Measurements from ENCODE around the gene SH3RF3.

GRCh38 chr2:109421101-109421500 is 292.1 kb downstream of the SH3RF3 start:
- TF ChIP-seq RAD21 (IDR thresholded peaks at IDR 0.05; ENCODE audit: low read length) = no peak
- no peak for TF ChIP-seq CTCF (IDR thresholded peaks at IDR 0.05)
- TF ChIP-seq, protein P1, sequence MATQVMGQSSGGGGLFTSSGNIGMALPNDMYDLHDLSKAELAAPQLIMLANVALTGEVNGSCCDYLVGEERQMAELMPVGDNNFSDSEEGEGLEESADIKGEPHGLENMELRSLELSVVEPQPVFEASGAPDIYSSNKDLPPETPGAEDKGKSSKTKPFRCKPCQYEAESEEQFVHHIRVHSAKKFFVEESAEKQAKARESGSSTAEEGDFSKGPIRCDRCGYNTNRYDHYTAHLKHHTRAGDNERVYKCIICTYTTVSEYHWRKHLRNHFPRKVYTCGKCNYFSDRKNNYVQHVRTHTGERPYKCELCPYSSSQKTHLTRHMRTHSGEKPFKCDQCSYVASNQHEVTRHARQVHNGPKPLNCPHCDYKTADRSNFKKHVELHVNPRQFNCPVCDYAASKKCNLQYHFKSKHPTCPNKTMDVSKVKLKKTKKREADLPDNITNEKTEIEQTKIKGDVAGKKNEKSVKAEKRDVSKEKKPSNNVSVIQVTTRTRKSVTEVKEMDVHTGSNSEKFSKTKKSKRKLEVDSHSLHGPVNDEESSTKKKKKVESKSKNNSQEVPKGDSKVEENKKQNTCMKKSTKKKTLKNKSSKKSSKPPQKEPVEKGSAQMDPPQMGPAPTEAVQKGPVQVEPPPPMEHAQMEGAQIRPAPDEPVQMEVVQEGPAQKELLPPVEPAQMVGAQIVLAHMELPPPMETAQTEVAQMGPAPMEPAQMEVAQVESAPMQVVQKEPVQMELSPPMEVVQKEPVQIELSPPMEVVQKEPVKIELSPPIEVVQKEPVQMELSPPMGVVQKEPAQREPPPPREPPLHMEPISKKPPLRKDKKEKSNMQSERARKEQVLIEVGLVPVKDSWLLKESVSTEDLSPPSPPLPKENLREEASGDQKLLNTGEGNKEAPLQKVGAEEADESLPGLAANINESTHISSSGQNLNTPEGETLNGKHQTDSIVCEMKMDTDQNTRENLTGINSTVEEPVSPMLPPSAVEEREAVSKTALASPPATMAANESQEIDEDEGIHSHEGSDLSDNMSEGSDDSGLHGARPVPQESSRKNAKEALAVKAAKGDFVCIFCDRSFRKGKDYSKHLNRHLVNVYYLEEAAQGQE (IDR thresholded peaks at IDR 0.05; ENCODE audit: low read depth, low read length) = no peak
- TF ChIP-seq RXRA (IDR thresholded peaks at IDR 0.05; ENCODE audit: borderline replicate concordance, low read depth) = no peak
- no peak for TF ChIP-seq MAX (IDR thresholded peaks at IDR 0.05; ENCODE audit: low read depth)
- no peak for TF ChIP-seq YY1 (IDR thresholded peaks at IDR 0.05; ENCODE audit: low read depth)
- TF ChIP-seq SMC3 (IDR thresholded peaks at IDR 0.05; ENCODE audit: low read depth, low read length) = no peak
- no peak for TF ChIP-seq TAF1 (IDR thresholded peaks at IDR 0.05; ENCODE audit: borderline replicate concordance, low read depth, low read length)
- no peak for TF ChIP-seq EP300 (IDR thresholded peaks at IDR 0.05; ENCODE audit: borderline replicate concordance in 1 of 2, low read depth in 1 of 2, low read length in 1 of 2)
- no peak for TF ChIP-seq POLR2AphosphoS5 (IDR thresholded peaks at IDR 0.05; ENCODE audit: low read depth, low read length)
- no peak for TF ChIP-seq JUND (IDR thresholded peaks at IDR 0.05)
- TF ChIP-seq EZH2phosphoT487 (IDR thresholded peaks at IDR 0.05; ENCODE audit: borderline replicate concordance, low read depth) = no peak

Measured in SK-N-SH (cell line).